Fibroblast of pulmonary artery (primary cell): ENCODE results near the gene TCAIM.
"Not testable (repeated sequence)": the region's sequence is repeated elsewhere in the genome, so short reads cannot be mapped to it uniquely, and the experiment has no call there.

Experiments used
- DNase-seq: peaks from one replicate; pipeline ENCODE4 v3.0.0-alpha.2; 2010; ENCODE audit warnings: low read depth
- H3K4me3 ChIP-seq: replicated peaks from 2 replicates; pipeline ENCODE4 v1.5.1; 2011; ENCODE audit warnings: low read depth, mild to moderate bottlenecking, control low read depth, low read length, moderate library complexity
- CTCF ChIP-seq: IDR thresholded peaks from 2 replicates; pipeline ENCODE4 v1.5.1; 2011; ENCODE audit warnings: mild to moderate bottlenecking, control low read depth, low read length, inconsistent platforms; ENCODE audit errors: missing control alignments

TCAIM gene

GRCh38 chr3:44342176-44342790 lies 3.7 kb downstream of the TCAIM start:
- DNase-seq, result peak; percentile 79
- H3K4me3 ChIP-seq, result no peak overlapping the region
- TF ChIP-seq CTCF, result no peak

- DNase-seq, result no peak
- H3K4me3 ChIP-seq, result no peak overlapping the region
- no peak for TF ChIP-seq CTCF
Observed at GRCh38 chr3:44343421-44343820, 4.9 kb downstream of the TCAIM start.

- DNase-seq, H3K4me3 ChIP-seq: not testable (repeated sequence)
Observed at GRCh38 chr3:44346590-44346989, 8.0 kb downstream of the TCAIM start.

- DNase-seq, result no peak
- H3K4me3 ChIP-seq, result no peak overlapping the region
- no peak for TF ChIP-seq CTCF
Observed at GRCh38 chr3:44348993-44349392, 10.4 kb downstream of the TCAIM start.

GRCh38 chr3:44353355-44353924 lies 14.9 kb downstream of the TCAIM start:
- no peak for TF ChIP-seq CTCF
- no peak for DNase-seq
- no peak overlapping the region for H3K4me3 ChIP-seq

GRCh38 chr3:44355362-44356033 lies 16.9 kb downstream of the TCAIM start:
- no peak for TF ChIP-seq CTCF
- peak; percentile 91 for DNase-seq
- no peak overlapping the region for H3K4me3 ChIP-seq

GRCh38 chr3:44359146-44359751 lies 20.7 kb downstream of the TCAIM start:
- no peak for TF ChIP-seq CTCF
- H3K4me3 ChIP-seq, result no peak overlapping the region
- no peak for DNase-seq
